ENCODE measurements around the gene PEAR1. TPM values are rescaled to one million over a fixed set of nuclear protein-coding genes. Genes with fewer than 3 reads are reported as not detected.

The PEAR1 gene
- total RNA-seq, 1 donor from 2014 or later, result 9.9 TPM

GRCh38 chr1:156912861-156913808, 19.6 kb downstream of the PEAR1 start:
- Mint-ChIP-seq H3K27ac (ENCODE audit: unreplicated experiment) (no peak overlapping the region), H3K36me3 (ENCODE audit: low read depth) (peaks cover 14% of the 10 kb centered on the region), H3K9me3 (ENCODE audit: low read depth) (no peaks in the 10 kb centered on the region), H3K4me1 (ENCODE audit: low read depth) (no peaks in the 10 kb centered on the region), H3K27me3 (ENCODE audit: low read depth) (no peaks in the 10 kb centered on the region), H3K4me3 (ENCODE audit: unreplicated experiment) (no peak overlapping the region)
- no peak for TF ChIP-seq CTCF (IDR thresholded peaks at IDR 0.05)
- DNase-seq (ENCODE audit: low spot score), result peak; percentile 91

- Mint-ChIP-seq H3K4me3 (ENCODE audit: unreplicated experiment) (no peak overlapping the region), H3K27ac (ENCODE audit: unreplicated experiment) (no peak overlapping the region), H3K36me3 (ENCODE audit: low read depth) (peaks cover 16% of the 10 kb centered on the region), H3K4me1 (ENCODE audit: low read depth) (no peaks in the 10 kb centered on the region), H3K27me3 (ENCODE audit: low read depth) (no peaks in the 10 kb centered on the region), H3K9me3 (ENCODE audit: low read depth) (no peaks in the 10 kb centered on the region)
- peak; percentile 74 for DNase-seq (ENCODE audit: low spot score)
- TF ChIP-seq CTCF (IDR thresholded peaks at IDR 0.05), result no peak
These were observed 20.4 kb downstream of the PEAR1 start for GRCh38 chr1:156913809-156914387.

GRCh38 chr1:156914440-156914856, 20.9 kb downstream of the PEAR1 start:
- TF ChIP-seq CTCF (IDR thresholded peaks at IDR 0.05), result no peak
- Mint-ChIP-seq H3K27me3 (ENCODE audit: low read depth) (no peaks in the 10 kb centered on the region), H3K4me1 (ENCODE audit: low read depth) (no peaks in the 10 kb centered on the region), H3K9me3 (ENCODE audit: low read depth) (no peaks in the 10 kb centered on the region), H3K36me3 (ENCODE audit: low read depth) (peaks cover 16% of the 10 kb centered on the region), H3K27ac (ENCODE audit: unreplicated experiment) (no peak overlapping the region), H3K4me3 (ENCODE audit: unreplicated experiment) (no peak overlapping the region)
- DNase-seq (ENCODE audit: low spot score), result no peak

- Mint-ChIP-seq H3K9me3 (ENCODE audit: low read depth) (no peaks in the 10 kb centered on the region), H3K27me3 (ENCODE audit: low read depth) (peaks cover 42% of the 10 kb centered on the region), H3K27ac (ENCODE audit: unreplicated experiment) (no peak within 1 kb of the TSS), H3K4me3 (ENCODE audit: unreplicated experiment) (peak within 1 kb of the TSS; percentile 53), H3K36me3 (ENCODE audit: low read depth) (peaks cover 10% of the 10 kb centered on the region), H3K4me1 (ENCODE audit: low read depth) (peaks cover 19% of the 10 kb centered on the region)
- no peak for DNase-seq (ENCODE audit: low spot score)
- peak; percentile 93 for TF ChIP-seq CTCF (IDR thresholded peaks at IDR 0.05)
These were observed 26.9 kb downstream of the PEAR1 start, which contains the start of gene LRRC71 for GRCh38 chr1:156920233-156921052. LRRC71 (plus strand) TSS chr1:156920632; CDS start chr1:156920804, 172 bp downstream.
